NCI-H2107 (cell line): ENCODE results near the gene ADGRG2.

ENCODE experiments used
- DNase-seq: peaks from one replicate; lab custom pipeline; 2025; lab: John Stamatoyannopoulos, UW

ADGRG2 gene

DNA sequence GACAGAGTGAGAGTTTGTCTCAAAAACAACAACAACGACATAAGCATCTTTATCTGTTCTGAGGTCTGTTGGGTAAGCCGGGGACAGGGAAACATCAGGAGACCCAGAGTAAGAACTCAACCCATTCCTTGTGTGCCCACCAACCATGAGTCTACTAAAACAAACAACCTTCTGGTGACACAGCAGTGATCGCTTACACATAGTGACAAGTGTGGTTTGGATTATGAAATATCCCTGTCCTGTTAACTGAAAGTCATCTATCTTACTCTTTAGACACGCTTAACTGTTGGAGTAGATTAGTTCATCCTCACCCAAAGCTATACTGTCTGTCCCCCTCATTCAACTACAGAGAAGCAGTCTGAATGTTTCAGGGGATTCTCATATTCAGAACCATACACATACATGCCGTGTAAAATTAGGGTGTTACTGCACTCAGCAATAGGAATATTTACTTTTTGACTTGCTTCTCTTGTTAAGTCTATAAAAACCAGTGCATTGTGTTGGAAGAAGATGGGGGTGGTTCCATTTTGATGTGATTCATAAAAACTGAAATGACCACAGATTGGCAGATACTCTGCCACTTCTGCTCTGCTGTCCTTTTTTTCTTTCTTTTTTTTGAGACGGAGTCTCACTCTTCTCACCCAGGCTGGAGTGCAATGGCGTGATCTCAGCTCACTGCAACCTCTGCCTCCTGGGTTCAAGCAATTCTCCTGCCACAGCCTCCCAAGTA, 165.8 kb downstream of the ADGRG2 start:
- no peak for DNase-seq

DNA sequence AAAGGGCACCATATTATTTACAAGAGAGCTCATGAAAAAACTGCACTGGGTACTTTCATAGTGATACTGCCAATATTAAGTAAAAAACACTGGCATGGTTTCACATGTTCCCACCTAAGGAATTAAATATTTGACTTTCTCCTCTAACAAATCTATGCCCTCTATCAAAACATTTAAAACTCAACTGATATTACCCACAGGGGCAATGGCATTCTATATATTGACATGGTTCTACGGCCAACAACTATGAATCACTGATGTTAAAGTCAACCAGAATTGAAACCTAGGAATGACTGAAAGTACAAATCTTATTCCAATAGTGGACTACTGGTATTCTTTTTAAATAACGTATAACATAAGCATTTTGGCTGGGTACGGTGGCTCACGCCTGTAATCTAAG, 166.6 kb downstream of the ADGRG2 start:
- DNase-seq = no peak

DNA sequence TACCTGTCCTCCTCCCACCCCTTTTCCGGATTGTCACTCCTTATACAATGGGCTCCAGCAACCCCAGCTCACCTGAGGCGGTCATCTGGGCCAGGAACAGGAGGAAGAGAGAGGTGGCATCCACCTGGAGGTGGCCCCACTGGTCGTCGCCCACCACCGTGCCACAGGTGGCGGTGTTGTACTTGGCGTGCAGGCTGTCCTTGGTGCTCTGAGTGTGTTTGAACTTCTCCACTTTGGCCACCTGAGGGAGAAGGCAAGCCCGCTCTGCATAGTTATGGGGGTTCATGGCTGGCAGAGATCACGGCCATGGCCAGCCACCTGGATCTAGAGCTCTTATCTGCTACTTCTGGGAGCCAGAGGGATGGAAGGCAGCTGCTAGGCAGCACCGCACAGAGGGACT, 171.2 kb downstream of the ADGRG2 start:
- no peak for DNase-seq

DNA sequence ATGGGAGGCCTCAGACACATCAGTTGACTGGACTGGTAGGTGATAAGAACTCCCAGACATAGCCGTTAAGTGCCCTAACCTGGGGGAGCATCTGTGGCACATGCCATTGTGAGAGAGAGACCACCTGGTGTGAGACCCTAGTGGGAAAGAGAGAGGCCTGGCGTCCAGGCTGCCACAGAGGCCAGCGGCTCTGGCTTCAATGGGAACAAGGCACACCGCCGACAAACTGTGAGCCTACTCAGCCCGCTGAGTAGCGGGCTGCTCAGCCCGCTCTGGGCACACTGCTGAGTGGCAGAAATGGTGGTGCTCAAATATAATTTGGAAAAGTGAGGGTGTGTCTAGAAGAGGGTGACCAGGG, 172.3 kb downstream of the ADGRG2 start:
- no peak for DNase-seq

DNA sequence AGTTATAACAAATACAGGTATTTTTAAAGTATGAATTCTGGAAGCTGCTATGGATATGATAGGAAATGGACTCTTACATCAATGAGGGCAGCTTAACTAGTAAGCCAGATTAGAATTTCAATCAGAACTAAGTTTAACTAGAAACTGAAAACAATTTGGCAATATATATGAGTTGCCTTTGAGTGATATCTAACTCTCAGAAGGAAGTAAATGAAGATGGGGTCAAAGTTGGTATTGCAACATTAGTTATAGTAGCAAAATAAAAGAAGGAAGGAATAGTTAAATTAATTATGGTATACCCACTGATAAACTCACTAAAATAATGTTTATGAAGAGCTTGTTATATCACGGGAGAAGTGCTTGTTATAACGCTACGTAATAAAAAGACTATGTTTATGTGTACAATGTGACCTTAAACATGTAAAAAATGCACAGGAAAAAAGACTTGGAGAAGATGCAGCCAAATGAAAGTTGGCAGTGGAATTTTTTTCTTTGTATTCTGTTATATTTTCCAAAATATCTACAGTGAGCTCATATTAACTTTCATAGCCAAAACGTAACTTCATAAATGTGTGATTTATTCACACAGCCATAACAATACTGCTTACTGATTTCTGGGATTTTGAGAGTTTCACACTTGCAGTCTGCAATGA, 172.9 kb downstream of the ADGRG2 start:
- DNase-seq = no peak

DNA sequence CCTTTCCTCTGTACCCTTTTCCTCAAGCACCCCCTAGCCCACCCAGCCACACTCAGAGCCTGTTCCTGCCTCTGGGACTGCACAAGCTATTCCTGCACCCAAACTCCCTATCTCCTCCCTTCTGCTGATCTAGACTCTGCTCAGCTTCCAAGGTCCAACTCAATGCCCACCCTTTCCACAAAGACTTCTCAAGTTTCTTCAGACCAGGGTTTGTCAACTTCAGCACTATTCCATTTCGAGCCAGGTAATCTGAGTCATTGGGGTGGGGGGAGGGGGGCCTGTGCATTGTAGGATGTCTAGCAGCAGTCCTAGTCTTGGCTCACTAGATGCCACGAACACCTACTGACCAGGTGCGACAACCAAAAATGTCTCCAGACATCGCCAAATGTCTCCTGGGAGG, 175.7 kb downstream of the ADGRG2 start:
- no peak for DNase-seq

DNA sequence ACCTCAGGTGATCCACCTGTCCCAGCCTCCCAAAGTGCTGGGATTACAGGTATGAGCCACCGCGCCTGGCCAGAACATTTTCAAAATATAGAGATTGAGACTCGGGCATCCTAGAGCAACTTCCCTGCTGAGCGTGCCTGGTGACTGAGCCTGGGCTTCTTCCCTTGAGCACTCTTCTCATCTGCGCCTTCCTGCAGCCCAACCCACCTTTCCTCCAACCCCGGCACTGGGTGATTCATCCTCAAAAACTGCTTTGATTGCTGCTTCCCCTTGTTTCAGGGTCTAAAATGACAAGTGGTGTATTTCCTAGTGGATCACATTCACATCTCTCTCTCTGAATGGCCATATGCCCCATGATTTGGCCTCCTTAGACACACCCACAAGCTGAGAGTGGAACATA, 176.1 kb downstream of the ADGRG2 start:
- DNase-seq = no peak

DNA sequence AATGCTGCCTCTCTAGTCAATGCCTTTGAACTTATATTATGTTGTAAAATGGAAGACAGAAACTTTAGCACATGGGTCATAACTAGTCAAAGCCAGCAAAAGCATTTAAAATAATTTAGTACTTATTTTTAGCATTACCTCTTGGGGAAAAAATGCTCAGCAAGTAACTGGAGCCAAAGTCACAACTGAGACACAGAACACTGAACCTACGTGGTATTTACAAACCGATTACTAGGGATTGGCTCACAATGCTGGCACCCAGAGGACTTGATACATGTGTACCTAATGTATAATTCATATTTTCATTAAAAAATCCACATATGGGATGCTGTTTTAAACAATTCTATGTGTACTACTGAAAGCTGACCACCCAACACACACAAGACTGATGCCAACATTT, 176.8 kb downstream of the ADGRG2 start:
- DNase-seq = no peak

DNA sequence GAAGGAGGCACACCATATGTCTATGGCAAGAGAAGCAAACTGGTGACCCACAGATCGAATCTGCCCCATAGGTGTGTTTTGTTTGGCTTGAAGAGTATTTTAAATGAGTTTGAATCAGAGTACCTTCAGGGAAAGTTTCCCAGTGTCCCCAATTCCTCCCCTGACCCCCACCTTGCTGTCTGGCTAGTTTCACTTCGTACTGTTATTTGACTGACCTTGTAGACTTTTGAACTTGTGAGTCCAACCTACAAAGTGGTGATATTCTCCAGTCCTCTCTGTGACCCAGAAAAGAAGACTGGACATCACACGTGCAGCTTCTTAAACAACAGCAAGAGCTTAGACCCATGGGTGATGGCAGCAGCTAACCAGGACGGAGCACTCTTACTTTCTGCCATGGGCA, 177.8 kb downstream of the ADGRG2 start:
- DNase-seq = no peak

DNA sequence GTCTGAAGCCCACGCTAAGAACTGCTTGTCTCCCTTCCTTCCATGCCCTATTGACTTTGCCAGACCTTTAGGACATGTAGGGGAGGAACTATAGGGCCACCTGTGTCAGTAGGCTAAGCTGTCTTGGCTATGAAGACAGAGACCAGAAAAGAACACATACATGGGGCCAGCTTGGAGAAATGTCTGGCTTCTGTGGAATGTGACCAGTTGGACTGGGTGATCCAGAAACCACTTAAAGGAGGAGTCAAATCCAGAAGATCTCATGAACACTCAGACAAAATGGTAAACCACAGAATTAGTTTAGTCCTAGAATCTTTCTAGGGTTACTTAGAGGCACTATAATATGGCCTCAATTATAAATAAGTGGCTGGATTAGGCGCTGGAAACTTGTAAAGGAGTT, 180.4 kb downstream of the ADGRG2 start:
- no peak for DNase-seq
